Measurements from ENCODE around the gene KDM6A.
"Not testable (repeated sequence)": the region's sequence is repeated elsewhere in the genome, so short reads cannot be mapped to it uniquely, and the experiment has no call there.

DNA sequence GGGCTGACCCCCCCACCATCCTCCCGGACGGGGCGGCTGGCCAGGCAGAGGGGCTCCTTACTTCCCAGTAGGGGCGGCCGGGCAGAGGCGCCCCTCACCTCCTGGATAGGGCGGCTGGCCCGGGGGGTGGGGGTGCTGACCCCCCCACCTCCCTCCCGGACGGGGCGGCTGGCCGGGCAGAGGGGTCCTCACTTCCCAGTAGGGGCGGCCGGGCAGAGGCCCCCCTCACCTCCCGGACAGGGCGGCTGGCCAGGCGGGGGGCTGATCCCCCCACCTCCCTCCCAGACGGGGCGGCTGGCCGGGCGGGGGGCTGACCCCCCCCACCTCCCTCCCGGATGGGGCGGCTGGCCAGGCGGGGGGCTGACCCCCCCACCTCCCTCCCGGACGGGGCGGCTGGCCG, 167.1 kb downstream of the KDM6A start:
- TF ChIP-seq, protein P1, sequence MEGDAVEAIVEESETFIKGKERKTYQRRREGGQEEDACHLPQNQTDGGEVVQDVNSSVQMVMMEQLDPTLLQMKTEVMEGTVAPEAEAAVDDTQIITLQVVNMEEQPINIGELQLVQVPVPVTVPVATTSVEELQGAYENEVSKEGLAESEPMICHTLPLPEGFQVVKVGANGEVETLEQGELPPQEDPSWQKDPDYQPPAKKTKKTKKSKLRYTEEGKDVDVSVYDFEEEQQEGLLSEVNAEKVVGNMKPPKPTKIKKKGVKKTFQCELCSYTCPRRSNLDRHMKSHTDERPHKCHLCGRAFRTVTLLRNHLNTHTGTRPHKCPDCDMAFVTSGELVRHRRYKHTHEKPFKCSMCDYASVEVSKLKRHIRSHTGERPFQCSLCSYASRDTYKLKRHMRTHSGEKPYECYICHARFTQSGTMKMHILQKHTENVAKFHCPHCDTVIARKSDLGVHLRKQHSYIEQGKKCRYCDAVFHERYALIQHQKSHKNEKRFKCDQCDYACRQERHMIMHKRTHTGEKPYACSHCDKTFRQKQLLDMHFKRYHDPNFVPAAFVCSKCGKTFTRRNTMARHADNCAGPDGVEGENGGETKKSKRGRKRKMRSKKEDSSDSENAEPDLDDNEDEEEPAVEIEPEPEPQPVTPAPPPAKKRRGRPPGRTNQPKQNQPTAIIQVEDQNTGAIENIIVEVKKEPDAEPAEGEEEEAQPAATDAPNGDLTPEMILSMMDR (IDR thresholded peaks at IDR 0.05): not testable (repeated sequence)
- not testable (repeated sequence) for TF ChIP-seq POLR2AphosphoS5, POLR2A (IDR thresholded peaks at IDR 0.05)

Data from upper lobe of left lung (tissue), 4 donors.